ENCODE measurements around the gene IPO4. TPM values are rescaled to one million over a fixed set of nuclear protein-coding genes. Genes with fewer than 3 reads are reported as not detected.
A peak's percentile ranks its signal among the peaks of the same experiment; 100 is the strongest.

Gene IPO4, protein sequence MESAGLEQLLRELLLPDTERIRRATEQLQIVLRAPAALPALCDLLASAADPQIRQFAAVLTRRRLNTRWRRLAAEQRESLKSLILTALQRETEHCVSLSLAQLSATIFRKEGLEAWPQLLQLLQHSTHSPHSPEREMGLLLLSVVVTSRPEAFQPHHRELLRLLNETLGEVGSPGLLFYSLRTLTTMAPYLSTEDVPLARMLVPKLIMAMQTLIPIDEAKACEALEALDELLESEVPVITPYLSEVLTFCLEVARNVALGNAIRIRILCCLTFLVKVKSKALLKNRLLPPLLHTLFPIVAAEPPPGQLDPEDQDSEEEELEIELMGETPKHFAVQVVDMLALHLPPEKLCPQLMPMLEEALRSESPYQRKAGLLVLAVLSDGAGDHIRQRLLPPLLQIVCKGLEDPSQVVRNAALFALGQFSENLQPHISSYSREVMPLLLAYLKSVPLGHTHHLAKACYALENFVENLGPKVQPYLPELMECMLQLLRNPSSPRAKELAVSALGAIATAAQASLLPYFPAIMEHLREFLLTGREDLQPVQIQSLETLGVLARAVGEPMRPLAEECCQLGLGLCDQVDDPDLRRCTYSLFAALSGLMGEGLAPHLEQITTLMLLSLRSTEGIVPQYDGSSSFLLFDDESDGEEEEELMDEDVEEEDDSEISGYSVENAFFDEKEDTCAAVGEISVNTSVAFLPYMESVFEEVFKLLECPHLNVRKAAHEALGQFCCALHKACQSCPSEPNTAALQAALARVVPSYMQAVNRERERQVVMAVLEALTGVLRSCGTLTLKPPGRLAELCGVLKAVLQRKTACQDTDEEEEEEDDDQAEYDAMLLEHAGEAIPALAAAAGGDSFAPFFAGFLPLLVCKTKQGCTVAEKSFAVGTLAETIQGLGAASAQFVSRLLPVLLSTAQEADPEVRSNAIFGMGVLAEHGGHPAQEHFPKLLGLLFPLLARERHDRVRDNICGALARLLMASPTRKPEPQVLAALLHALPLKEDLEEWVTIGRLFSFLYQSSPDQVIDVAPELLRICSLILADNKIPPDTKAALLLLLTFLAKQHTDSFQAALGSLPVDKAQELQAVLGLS
- total RNA-seq, result 10 to 100 TPM; 43.0 to 90.5 (median 58.0) TPM

DNA sequence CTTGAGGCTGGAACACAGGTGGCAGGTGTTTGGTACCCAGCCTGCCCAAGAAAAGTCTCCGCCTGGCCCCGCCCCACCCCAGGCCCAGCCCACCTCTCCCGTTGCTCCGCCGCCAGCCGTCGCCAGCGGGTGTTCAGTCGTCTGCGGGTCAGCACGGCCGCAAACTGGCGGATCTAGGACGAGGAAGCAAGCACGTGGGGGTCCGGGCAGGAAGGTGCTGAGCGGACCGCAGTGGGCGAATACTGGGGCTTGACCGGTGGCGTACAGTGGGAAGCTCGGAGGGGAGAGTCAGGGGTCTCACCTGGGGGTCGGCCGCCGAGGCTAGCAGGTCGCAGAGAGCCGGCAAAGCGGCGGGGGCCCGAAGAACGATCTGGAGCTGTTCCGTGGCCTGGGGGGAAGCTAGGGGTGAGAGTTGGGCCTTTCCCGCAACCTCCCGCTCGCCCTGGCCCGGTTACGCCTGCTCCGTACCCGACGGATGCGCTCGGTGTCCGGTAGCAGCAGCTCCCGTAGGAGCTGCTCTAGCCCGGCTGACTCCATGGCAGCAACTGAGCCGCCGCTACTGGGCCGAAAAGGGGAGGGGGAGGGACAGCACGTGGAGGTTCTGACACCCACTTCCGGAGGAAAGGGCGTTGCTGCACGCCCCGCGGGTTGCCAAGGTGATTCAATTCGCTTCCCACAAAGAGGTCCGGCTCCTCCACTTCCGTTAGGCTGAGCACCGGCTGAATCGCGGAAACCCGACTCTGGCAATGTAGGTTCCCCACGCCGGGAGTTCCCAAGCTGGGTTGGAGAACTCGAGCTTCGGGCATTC is at the start of gene IPO4:
TSS of gene IPO4 (minus strand) at position 566 of the 808 bp plus-strand sequence. CDS start at position 537, 29 bp downstream.
- Histone ChIP-seq H3K4me1 (peaks cover 33% of the 10 kb centered on the region), H3K36me3 (peaks cover 58% of the 10 kb centered on the region), H3K27me3 (no peaks in the 10 kb centered on the region), H3K27ac (peak within 1 kb of the TSS; percentile 74), H3K9me3 (no peaks in the 10 kb centered on the region), H3K4me3 (peak within 1 kb of the TSS; percentile 90)
- TF ChIP-seq, protein P1, sequence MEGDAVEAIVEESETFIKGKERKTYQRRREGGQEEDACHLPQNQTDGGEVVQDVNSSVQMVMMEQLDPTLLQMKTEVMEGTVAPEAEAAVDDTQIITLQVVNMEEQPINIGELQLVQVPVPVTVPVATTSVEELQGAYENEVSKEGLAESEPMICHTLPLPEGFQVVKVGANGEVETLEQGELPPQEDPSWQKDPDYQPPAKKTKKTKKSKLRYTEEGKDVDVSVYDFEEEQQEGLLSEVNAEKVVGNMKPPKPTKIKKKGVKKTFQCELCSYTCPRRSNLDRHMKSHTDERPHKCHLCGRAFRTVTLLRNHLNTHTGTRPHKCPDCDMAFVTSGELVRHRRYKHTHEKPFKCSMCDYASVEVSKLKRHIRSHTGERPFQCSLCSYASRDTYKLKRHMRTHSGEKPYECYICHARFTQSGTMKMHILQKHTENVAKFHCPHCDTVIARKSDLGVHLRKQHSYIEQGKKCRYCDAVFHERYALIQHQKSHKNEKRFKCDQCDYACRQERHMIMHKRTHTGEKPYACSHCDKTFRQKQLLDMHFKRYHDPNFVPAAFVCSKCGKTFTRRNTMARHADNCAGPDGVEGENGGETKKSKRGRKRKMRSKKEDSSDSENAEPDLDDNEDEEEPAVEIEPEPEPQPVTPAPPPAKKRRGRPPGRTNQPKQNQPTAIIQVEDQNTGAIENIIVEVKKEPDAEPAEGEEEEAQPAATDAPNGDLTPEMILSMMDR (IDR thresholded peaks at IDR 0.05), result no peak
- peak; percentile 58 to 84 (median 65) for TF ChIP-seq POLR2AphosphoS5 (IDR thresholded peaks at IDR 0.05)
- 0% methylated on average over 44 of the region's 65 CpGs for WGBS
- DNase-seq (ENCODE audit: low spot score in 2 of 2), result peak; percentile 97 to 98

DNA sequence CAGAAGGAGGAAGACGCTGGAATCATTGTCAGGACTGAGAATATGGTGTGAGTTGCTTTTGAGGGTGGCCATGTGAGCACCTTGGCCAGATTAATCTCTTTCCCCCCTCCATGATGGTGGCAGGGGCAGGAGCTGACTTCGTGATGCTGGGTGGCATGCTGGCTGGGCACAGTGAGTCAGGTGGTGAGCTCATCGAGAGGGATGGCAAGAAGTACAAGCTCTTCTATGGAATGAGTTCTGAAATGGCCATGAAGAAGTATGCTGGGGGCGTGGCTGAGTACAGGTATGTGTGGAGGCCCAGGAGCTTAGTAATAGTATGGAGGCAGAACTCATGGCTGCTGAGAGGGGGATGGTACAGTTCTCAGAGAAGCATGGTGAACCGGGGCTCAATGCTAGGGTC is 49.5 kb upstream of the IPO4 start:
- DNase-seq (ENCODE audit: low spot score in 2 of 2), result no peak
- WGBS, result 80% methylated on average over 5 of the region's 5 CpGs
- Histone ChIP-seq H3K4me3 (no peak overlapping the region), H3K36me3 (peaks cover 53% of the 10 kb centered on the region), H3K27me3 (no peaks in the 10 kb centered on the region), H3K9me3 (no peaks in the 10 kb centered on the region), H3K4me1 (peaks cover 59% of the 10 kb centered on the region), H3K27ac (no peak overlapping the region)
- TF ChIP-seq POLR2A (IDR thresholded peaks at IDR 0.05) (no peak), POLR2AphosphoS5 (IDR thresholded peaks at IDR 0.05) (no peak), EP300 (IDR thresholded peaks at IDR 0.05) (no peak)
- TF ChIP-seq, protein P1 (IDR thresholded peaks at IDR 0.05), result no peak

DNA sequence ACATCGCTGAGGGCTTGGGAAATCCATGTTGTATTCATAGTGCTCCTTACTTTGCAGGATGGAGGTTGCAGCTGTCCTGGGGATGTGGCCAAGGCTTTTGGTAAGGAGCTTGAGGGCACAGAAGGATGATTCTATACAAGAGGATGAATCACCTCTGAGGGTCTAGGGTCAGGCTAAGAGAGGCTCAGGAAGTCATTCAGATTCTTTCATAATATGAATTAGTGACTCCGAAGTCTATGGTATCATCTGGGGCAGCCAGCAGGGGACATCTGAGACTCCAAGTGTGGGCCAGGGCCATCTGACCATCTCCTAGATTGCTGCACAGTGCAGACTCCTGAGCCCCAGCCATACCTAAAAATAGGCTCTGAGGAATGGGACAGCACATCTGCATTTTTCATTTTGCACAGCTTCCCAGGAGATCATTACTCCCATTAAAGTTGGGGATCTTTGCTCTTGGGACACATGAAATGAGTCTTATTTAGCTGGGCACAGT is 48.9 kb upstream of the IPO4 start:
- Histone ChIP-seq H3K27ac (no peak overlapping the region), H3K4me1 (peaks cover 61% of the 10 kb centered on the region), H3K36me3 (peaks cover 53% of the 10 kb centered on the region)

DNA sequence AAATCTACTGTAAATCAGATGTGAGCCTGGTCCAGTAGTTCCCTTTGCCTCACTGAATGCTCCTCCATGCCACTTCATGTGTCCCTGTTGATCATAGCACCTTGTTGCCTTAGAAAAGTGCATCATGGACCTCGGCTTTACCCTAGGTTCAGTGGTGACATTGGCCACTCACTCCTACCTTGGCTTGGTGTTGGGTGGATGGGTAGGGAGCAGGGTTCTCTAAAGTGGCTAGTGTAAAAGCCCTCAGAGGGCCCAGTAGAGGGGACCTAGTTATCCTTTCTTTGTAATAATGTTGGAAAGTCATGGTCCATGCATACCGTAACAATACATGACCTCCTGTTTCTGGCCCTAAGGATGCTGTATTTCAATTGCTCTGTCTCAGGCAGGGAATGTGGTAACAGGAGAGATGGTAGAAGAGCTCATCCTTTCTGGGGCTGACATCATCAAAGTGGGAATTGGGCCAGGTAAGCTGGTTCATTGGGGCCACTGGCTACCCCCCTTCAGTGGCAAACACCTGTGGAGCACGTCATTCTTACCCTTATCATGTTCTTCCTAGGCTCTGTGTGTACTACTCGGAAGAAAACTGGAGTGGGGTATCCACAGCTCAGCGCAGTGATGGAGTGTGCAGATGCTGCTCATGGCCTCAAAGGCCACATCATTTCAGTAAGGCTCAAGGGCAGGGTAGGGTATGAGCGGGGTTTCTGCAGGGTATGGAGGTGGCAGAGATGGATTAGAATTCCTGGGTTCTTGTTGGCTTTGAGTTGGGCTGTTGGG is 48.3 kb upstream of the IPO4 start:
- H3K9me3 ChIP-seq, result no peaks in the 10 kb centered on the region
- peaks cover 60% of the 10 kb centered on the region for H3K4me1 ChIP-seq
- TF ChIP-seq, protein P1 (IDR thresholded peaks at IDR 0.05), result no peak
- TF ChIP-seq EP300 (IDR thresholded peaks at IDR 0.05) (no peak), POLR2AphosphoS5 (IDR thresholded peaks at IDR 0.05) (no peak), POLR2A (IDR thresholded peaks at IDR 0.05) (no peak)
- no peak overlapping the region for H3K4me3 ChIP-seq
- no peak for DNase-seq (ENCODE audit: low spot score in 2 of 2)
- H3K36me3 ChIP-seq, result peaks cover 53% of the 10 kb centered on the region
- no peak overlapping the region for H3K27ac ChIP-seq
- H3K27me3 ChIP-seq, result no peaks in the 10 kb centered on the region
- WGBS, result 91% methylated on average over 6 of the region's 6 CpGs

More for the DNA sequence above, 48.9 kb upstream of the IPO4 start:
- no peak for TF ChIP-seq EP300 (IDR thresholded peaks at IDR 0.05)
- TF ChIP-seq POLR2AphosphoS5 (IDR thresholded peaks at IDR 0.05), result no peak
- TF ChIP-seq POLR2A (IDR thresholded peaks at IDR 0.05), result no peak
- TF ChIP-seq, protein P1 (IDR thresholded peaks at IDR 0.05), result no peak
- WGBS, result 96% methylated on average over 2 of the region's 2 CpGs
- H3K4me3 ChIP-seq, result no peak overlapping the region
- DNase-seq (ENCODE audit: low spot score in 2 of 2), result no peak
- no peaks in the 10 kb centered on the region for H3K9me3 ChIP-seq
- no peaks in the 10 kb centered on the region for H3K27me3 ChIP-seq

Data from suprapubic skin (tissue), 4 donors.